HFFc6 (cell line): ENCODE results near the gene PITX1. TPM values are rescaled to one million over a fixed set of nuclear protein-coding genes. Genes with fewer than 3 reads are reported as not detected.

Experiments
- DNase-seq: peaks from one replicate; pipeline ENCODE4 v3.0.0-alpha.2; 2018
- H3K27ac Mint-ChIP-seq: 2 replicates; pipeline ENCODE4 v1.8.0; 2020; ENCODE audit warnings: mild to moderate bottlenecking, mixed read lengths
- H3K27me3 Mint-ChIP-seq: 2 replicates; pipeline ENCODE4 v1.8.0; 2021; ENCODE audit warnings: mild to moderate bottlenecking, moderate library complexity, mixed read lengths; ENCODE audit not compliant: insufficient read depth
- H3K36me3 Mint-ChIP-seq: 2 replicates; pipeline ENCODE4 v1.8.0; 2021; ENCODE audit warnings: low read depth, mixed read lengths
- H3K4me1 Mint-ChIP-seq: 2 replicates; pipeline ENCODE4 v1.8.0; 2020; ENCODE audit warnings: low read depth, mixed read lengths
- H3K4me3 Mint-ChIP-seq: 2 replicates; pipeline ENCODE4 v1.8.0; 2020; ENCODE audit warnings: mild to moderate bottlenecking, moderate library complexity, mixed read lengths
- H3K9me3 Mint-ChIP-seq: 2 replicates; pipeline ENCODE4 v1.8.0; 2020; ENCODE audit warnings: mild to moderate bottlenecking, mixed read lengths
- total RNA-seq, 6 experiments: library from RNA; stranded (reverse); fragmentation: NEBNext Ultra II Directional; extraction: Animal tissue kit (Norgen Biotek cat#: 25700); gene quantifications; 2 replicates in 1 of 6; 3 replicates in 5 of 6; pipeline ENCODE4 v1.2.3, GENCODE V29; 2021
- TF ChIP-seq, protein P1 (sequence below): fragments of 200-600 bp; sonication (generic); IDR thresholded peaks from 2 replicates; pipeline ENCODE4 v1.5.0; 2021; ENCODE audit warnings: antibody characterized with exemption, mild to moderate bottlenecking

PITX1 gene
- total RNA-seq, 6 experiments from 2014 or later = 13.4 to 26.0 (median 14.8) TPM

GRCh38 chr5:135041145-135041587, 7.1 kb upstream of the PITX1 start:
- no peaks in the 10 kb centered on the region for H3K9me3 Mint-ChIP-seq
- no peak overlapping the region for H3K4me3 Mint-ChIP-seq
- H3K27ac Mint-ChIP-seq = no peak overlapping the region
- no peaks in the 10 kb centered on the region for H3K36me3 Mint-ChIP-seq
- H3K27me3 Mint-ChIP-seq = peaks cover 25% of the 10 kb centered on the region
- TF ChIP-seq, protein P1, sequence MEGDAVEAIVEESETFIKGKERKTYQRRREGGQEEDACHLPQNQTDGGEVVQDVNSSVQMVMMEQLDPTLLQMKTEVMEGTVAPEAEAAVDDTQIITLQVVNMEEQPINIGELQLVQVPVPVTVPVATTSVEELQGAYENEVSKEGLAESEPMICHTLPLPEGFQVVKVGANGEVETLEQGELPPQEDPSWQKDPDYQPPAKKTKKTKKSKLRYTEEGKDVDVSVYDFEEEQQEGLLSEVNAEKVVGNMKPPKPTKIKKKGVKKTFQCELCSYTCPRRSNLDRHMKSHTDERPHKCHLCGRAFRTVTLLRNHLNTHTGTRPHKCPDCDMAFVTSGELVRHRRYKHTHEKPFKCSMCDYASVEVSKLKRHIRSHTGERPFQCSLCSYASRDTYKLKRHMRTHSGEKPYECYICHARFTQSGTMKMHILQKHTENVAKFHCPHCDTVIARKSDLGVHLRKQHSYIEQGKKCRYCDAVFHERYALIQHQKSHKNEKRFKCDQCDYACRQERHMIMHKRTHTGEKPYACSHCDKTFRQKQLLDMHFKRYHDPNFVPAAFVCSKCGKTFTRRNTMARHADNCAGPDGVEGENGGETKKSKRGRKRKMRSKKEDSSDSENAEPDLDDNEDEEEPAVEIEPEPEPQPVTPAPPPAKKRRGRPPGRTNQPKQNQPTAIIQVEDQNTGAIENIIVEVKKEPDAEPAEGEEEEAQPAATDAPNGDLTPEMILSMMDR = no peak
- DNase-seq = no peak
- no peaks in the 10 kb centered on the region for H3K4me1 Mint-ChIP-seq

DNA sequence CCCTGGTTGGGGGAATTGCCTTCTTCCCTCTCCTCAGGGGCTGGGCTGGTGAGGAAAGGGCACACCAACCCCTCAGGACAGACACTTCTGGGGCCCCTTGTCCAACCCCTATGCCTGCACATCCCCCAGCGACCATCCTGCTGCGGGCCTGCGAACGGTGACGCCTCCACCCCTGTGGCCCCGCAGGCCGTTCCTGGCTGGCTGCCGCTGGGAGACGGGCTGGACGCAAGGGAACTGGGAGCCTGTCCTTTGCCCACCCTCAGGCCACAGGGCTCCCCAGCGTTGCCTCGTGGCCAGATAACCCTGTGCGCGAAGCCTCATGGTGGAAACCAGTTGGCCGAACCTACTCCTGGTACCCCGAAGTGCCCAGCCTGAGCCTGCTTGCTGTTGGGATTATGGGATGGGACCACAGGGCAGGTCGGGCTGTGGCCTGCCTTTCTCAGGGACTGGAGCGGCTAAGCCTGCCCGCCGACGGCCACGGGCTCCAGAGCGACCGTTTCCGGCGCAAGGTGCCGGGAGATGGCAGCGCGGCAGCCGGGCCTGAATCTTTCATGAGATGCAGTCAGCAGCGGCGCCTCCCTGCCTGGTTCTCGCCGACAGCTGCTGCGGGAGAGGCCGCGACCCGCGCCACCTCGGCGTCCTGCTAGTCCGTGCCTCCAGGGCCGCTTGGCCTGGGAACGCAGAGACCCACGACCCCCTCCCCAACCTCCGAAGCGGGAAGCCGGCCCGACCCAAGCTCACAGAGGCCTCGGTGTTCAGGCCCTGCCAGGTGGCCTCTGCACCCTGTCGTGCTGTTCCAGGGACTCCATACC, 6.5 kb upstream of the PITX1 start:
- no peak overlapping the region for H3K27ac Mint-ChIP-seq
- no peak overlapping the region for H3K4me3 Mint-ChIP-seq
- no peaks in the 10 kb centered on the region for H3K4me1 Mint-ChIP-seq
- H3K27me3 Mint-ChIP-seq = peaks cover 22% of the 10 kb centered on the region
- no peaks in the 10 kb centered on the region for H3K36me3 Mint-ChIP-seq
- TF ChIP-seq, protein P1 = no peak
- no peaks in the 10 kb centered on the region for H3K9me3 Mint-ChIP-seq
- no peak for DNase-seq

- no peak for DNase-seq
- H3K4me3 Mint-ChIP-seq = no peak overlapping the region
- no peaks in the 10 kb centered on the region for H3K36me3 Mint-ChIP-seq
Measured at GRCh38 chr5:135040034-135040332, 6.0 kb upstream of the PITX1 start.

GRCh38 chr5:135039271-135040033, 5.4 kb upstream of the PITX1 start:
- no peak overlapping the region for H3K4me3 Mint-ChIP-seq
- no peak overlapping the region for H3K27ac Mint-ChIP-seq
- H3K4me1 Mint-ChIP-seq = peaks cover 6% of the 10 kb centered on the region; the same call in 1 of the 2 replicates
- no peaks in the 10 kb centered on the region for H3K36me3 Mint-ChIP-seq
- H3K9me3 Mint-ChIP-seq = no peaks in the 10 kb centered on the region
- peaks cover 22% of the 10 kb centered on the region for H3K27me3 Mint-ChIP-seq
- no peak for DNase-seq
- TF ChIP-seq, protein P1 = no peak

More at GRCh38 chr5:135040034-135040332, 6.0 kb upstream of the PITX1 start:
- Mint-ChIP-seq H3K27ac (no peak overlapping the region), H3K4me1 (peaks cover 2% of the 10 kb centered on the region; the same call in 1 of the 2 replicates), H3K9me3 (no peaks in the 10 kb centered on the region), H3K27me3 (peaks cover 22% of the 10 kb centered on the region)
- TF ChIP-seq, protein P1 = no peak

DNA sequence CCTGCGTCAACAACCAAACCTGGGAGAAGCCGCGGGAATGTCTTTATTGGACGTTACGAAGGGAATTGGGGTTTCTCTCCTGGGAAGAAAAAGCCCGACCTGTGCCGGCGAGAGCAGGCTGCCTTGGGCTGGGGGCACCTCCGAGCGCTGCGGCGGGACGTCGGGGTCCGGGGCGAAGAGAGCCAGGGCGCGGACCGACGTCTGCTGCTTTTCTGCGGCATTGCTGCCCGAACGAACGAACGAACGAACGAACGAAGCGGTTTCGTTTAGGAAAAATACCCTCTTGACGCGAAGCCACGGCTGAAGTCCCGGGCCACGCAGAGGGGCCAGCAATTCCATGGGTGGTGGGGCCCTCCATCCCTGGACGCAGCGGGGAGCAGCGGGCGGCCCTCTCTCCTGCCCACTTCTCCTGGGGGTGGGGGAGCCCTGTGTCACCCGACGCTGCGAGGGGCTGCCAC, 4.8 kb upstream of the PITX1 start:
- no peaks in the 10 kb centered on the region for H3K9me3 Mint-ChIP-seq
- TF ChIP-seq, protein P1 = no peak

More for the DNA sequence above, 4.8 kb upstream of the PITX1 start:
- Mint-ChIP-seq H3K36me3 (no peaks in the 10 kb centered on the region), H3K27ac (no peak overlapping the region), H3K4me3 (no peak overlapping the region), H3K4me1 (peaks cover 6% of the 10 kb centered on the region; the same call in 1 of the 2 replicates), H3K27me3 (peaks cover 22% of the 10 kb centered on the region)
- no peak for DNase-seq
